ENCODE data around the gene UGT1A5.

DNA sequence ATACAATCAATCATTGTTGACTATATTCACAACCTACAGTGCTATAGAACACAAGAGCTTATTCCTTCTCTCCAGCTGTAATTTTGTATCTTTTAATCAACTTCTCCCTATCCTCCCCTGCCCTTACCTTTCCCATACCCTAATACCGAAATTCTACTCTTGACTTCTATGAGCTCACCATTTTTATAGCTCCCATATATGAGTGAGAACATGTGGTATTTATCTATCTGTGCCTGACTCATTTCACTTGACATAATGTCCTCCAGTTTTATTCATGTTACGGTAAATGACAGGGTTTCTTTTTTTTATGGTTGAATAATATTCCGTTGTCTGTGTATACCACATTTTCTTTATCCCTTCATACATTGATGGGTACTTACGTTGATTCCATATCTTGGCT lies 68.1 kb downstream of the UGT1A5 start:
- no peak for TF ChIP-seq RCOR1 (IDR thresholded peaks at IDR 0.05; ENCODE audit: insufficient replicate concordance, low read length)
- TF ChIP-seq, protein P1, sequence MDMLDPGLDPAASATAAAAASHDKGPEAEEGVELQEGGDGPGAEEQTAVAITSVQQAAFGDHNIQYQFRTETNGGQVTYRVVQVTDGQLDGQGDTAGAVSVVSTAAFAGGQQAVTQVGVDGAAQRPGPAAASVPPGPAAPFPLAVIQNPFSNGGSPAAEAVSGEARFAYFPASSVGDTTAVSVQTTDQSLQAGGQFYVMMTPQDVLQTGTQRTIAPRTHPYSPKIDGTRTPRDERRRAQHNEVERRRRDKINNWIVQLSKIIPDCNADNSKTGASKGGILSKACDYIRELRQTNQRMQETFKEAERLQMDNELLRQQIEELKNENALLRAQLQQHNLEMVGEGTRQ (IDR thresholded peaks at IDR 0.05; ENCODE audit: low read depth, low read length): no peak
